Astrocyte (in vitro differentiated cells and primary cell): ENCODE results near the gene FAM110D. TPM values are rescaled to one million over a fixed set of nuclear protein-coding genes. Genes with fewer than 3 reads are reported as not detected.

ENCODE experiments used
- DNase-seq: peaks from one replicate; pipeline ENCODE4 v3.0.0-alpha.2; 2010; ENCODE audit warnings: low read depth
- FAIRE-seq: peaks from 2 replicates; lab custom pipeline; 2011; peaks lifted over from hg19 to GRCh38; lab: Jason Lieb, UNC
- H2AFZ ChIP-seq: 2 replicates; pipeline ENCODE4 v1.6.0; 2012; ENCODE audit warnings: low read depth, low read length, inconsistent platforms
- H3K27ac ChIP-seq: 2 replicates; pipeline ENCODE4 v1.5.1; 2011; ENCODE audit warnings: low read depth, low read length, inconsistent platforms
- H3K27me3 ChIP-seq: 2 replicates; pipeline ENCODE4 v1.6.0; 2011; ENCODE audit warnings: low read length, inconsistent platforms; ENCODE audit not compliant: insufficient read depth
- H3K36me3 ChIP-seq: 2 replicates; pipeline ENCODE4 v1.5.1; 2011; ENCODE audit warnings: low read length, inconsistent platforms; ENCODE audit not compliant: insufficient read depth
- H3K4me1 ChIP-seq: 2 replicates; pipeline ENCODE4 v1.5.1; 2011; ENCODE audit warnings: low read length, inconsistent platforms; ENCODE audit not compliant: insufficient read depth
- H3K4me2 ChIP-seq: 2 replicates; pipeline ENCODE4 v1.6.0; 2012; ENCODE audit warnings: low read length, inconsistent platforms
- H3K4me3 ChIP-seq: 2 replicates; pipeline ENCODE4 v1.5.1; 2011; ENCODE audit warnings: low read depth, mild to moderate bottlenecking, low read length, inconsistent platforms; ENCODE audit not compliant: insufficient read depth
- H3K79me2 ChIP-seq: 2 replicates; pipeline ENCODE4 v1.6.0; 2012; ENCODE audit warnings: mild to moderate bottlenecking, low read length, inconsistent platforms; ENCODE audit not compliant: insufficient read depth
- H3K9ac ChIP-seq: 2 replicates; pipeline ENCODE4 v1.6.0; 2012; ENCODE audit warnings: mild to moderate bottlenecking, low read length, inconsistent platforms
- H3K9me3 ChIP-seq: 2 replicates; pipeline ENCODE4 v1.5.1; 2012; ENCODE audit warnings: low read depth, mild to moderate bottlenecking, low read length, inconsistent platforms; ENCODE audit not compliant: insufficient read depth
- H4K20me1 ChIP-seq: 2 replicates; pipeline ENCODE4 v1.6.0; 2012; ENCODE audit warnings: low read length, inconsistent platforms; ENCODE audit not compliant: insufficient read depth
- H3K27ac Mint-ChIP-seq: one replicate; pipeline ENCODE4 v1.8.0; 2021; ENCODE audit warnings: mild to moderate bottlenecking, mixed read lengths; ENCODE audit not compliant: unreplicated experiment
- H3K27me3 Mint-ChIP-seq: one replicate; pipeline ENCODE4 v1.8.0; 2021; ENCODE audit warnings: low read depth, mixed read lengths; ENCODE audit not compliant: unreplicated experiment
- H3K36me3 Mint-ChIP-seq: one replicate; pipeline ENCODE4 v1.8.0; 2021; ENCODE audit warnings: low read depth, mixed read lengths; ENCODE audit not compliant: unreplicated experiment
- H3K4me1 Mint-ChIP-seq: one replicate; pipeline ENCODE4 v1.8.0; 2021; ENCODE audit warnings: low read depth, mixed read lengths; ENCODE audit not compliant: unreplicated experiment
- H3K4me3 Mint-ChIP-seq: one replicate; pipeline ENCODE4 v1.8.0; 2021; ENCODE audit warnings: mild to moderate bottlenecking, moderate library complexity, mixed read lengths; ENCODE audit not compliant: unreplicated experiment
- H3K9me3 Mint-ChIP-seq: one replicate; pipeline ENCODE4 v1.8.0; 2021; ENCODE audit warnings: mild to moderate bottlenecking, mixed read lengths; ENCODE audit not compliant: unreplicated experiment
- EZH2 ChIP-seq: IDR thresholded peaks from 2 replicates; pipeline ENCODE4 v1.6.1; 2012; ENCODE audit warnings: mild to moderate bottlenecking, low read length, inconsistent platforms; ENCODE audit not compliant: insufficient read depth
- total RNA-seq: library from RNA; stranded (reverse); gene quantifications from 2 replicates; pipeline ENCODE4 v1.2.1, GENCODE V29; 2021
- TF ChIP-seq, protein P1 (sequence below): IDR thresholded peaks from 2 replicates; pipeline ENCODE4 v1.5.1; 2011; ENCODE audit warnings: low read depth, mild to moderate bottlenecking, inconsistent platforms, low read length, moderate library complexity; ENCODE audit not compliant: insufficient read depth

FAM110D gene
- total RNA-seq, 1 donor from 2014 or later: 0.70 TPM

DNA sequence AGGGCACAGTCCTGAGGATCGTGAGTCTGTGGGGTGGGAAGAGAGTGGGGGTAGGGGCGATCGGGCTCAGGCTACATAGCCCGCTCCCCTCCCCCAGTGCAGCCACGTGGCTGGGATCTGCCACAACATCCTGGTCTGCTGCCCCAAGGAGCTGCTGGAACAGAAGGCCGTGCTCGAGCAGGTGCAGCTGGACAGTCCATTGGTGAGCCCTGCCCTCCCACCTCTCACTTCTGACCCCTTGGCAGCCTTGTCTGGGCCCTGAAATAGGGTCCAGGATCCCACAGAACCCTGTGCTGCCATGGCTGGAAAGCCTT is 23.5 kb downstream of the FAM110D start:
- Histone ChIP-seq H3K9me3 (no peaks in the 10 kb centered on the region), H3K4me1 (no peaks in the 10 kb centered on the region), H2AFZ (no peak overlapping the region), H3K9ac (no peak overlapping the region), H3K4me2 (no peak overlapping the region), H3K4me3 (no peak overlapping the region), H3K36me3 (no peaks in the 10 kb centered on the region), H4K20me1 (no peaks in the 10 kb centered on the region), H3K27me3 (no peaks in the 10 kb centered on the region), H3K27ac (no peak overlapping the region), H3K79me2 (no peaks in the 10 kb centered on the region)
- H3K36me3 Mint-ChIP-seq: peaks cover 6% of the 10 kb centered on the region
- peaks cover 4% of the 10 kb centered on the region for H3K27me3 Mint-ChIP-seq
- H3K4me3 Mint-ChIP-seq: no peak overlapping the region
- peaks cover 9% of the 10 kb centered on the region for H3K4me1 Mint-ChIP-seq
- no peak overlapping the region for H3K27ac Mint-ChIP-seq
- FAIRE-seq (no peak), DNase-seq (no peak)
- H3K9me3 Mint-ChIP-seq: no peaks in the 10 kb centered on the region
- no peak for TF ChIP-seq EZH2
- TF ChIP-seq, protein P1, sequence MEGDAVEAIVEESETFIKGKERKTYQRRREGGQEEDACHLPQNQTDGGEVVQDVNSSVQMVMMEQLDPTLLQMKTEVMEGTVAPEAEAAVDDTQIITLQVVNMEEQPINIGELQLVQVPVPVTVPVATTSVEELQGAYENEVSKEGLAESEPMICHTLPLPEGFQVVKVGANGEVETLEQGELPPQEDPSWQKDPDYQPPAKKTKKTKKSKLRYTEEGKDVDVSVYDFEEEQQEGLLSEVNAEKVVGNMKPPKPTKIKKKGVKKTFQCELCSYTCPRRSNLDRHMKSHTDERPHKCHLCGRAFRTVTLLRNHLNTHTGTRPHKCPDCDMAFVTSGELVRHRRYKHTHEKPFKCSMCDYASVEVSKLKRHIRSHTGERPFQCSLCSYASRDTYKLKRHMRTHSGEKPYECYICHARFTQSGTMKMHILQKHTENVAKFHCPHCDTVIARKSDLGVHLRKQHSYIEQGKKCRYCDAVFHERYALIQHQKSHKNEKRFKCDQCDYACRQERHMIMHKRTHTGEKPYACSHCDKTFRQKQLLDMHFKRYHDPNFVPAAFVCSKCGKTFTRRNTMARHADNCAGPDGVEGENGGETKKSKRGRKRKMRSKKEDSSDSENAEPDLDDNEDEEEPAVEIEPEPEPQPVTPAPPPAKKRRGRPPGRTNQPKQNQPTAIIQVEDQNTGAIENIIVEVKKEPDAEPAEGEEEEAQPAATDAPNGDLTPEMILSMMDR: no peak

DNA sequence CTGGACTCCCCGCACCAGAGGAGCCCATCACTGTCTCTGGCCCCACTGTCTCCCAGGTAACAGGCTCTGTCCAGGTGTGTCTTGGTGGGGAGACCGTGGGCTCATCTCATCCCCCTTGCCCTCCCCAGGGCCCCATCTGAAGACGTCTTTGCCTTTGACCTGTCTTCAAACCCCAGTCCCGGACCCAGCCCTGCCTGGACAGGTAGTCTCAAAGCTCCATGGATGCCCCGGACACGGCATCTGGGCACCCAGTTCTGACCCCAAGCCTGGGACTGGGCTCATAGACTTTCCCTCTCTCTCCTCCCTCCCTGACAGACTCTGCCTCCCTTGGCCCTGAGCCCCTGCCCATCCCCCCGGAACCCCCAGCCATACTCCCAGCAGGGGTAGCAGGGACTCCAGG is 25.2 kb downstream of the FAM110D start:
- TF ChIP-seq, protein P1: no peak
- TF ChIP-seq EZH2: no peak
- H3K9ac ChIP-seq: no peak overlapping the region
- H3K36me3 Mint-ChIP-seq: peaks cover 6% of the 10 kb centered on the region
- H4K20me1 ChIP-seq: no peaks in the 10 kb centered on the region
- no peak overlapping the region for H3K27ac Mint-ChIP-seq
- no peaks in the 10 kb centered on the region for H3K4me1 ChIP-seq
- H3K27ac ChIP-seq: no peak overlapping the region
- H3K9me3 Mint-ChIP-seq: no peaks in the 10 kb centered on the region
- peaks cover 4% of the 10 kb centered on the region for H3K27me3 Mint-ChIP-seq
- no peaks in the 10 kb centered on the region for H3K79me2 ChIP-seq
- no peak overlapping the region for H3K4me3 Mint-ChIP-seq
- H3K9me3 ChIP-seq: no peaks in the 10 kb centered on the region
- H3K4me1 Mint-ChIP-seq: peaks cover 4% of the 10 kb centered on the region
- DNase-seq: no peak
- H3K4me3 ChIP-seq: no peak overlapping the region
- H3K27me3 ChIP-seq: no peaks in the 10 kb centered on the region
- H3K4me2 ChIP-seq: no peak overlapping the region
- no peak for FAIRE-seq
- no peak overlapping the region for H2AFZ ChIP-seq
- H3K36me3 ChIP-seq: no peaks in the 10 kb centered on the region

DNA sequence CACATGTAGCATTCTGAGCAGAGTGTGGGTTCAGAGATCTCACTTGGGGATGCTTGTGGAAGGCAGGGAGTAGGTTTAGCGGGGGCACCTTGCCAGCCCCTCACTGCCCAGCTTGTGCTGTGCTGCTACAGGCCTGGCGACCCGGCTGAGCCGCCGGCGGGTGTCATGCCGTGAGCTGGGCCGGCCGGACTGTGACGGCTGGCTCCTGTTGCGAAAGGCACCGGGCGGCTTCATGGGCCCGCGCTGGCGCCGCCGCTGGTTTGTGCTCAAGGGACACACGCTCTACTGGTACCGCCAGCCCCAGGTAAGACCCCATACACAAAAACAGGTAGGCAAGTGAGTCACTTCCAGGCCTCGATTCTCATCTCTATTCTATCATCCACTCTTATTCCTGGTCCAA is 26.0 kb downstream of the FAM110D start:
- DNase-seq (no peak), FAIRE-seq (no peak)
- Histone ChIP-seq H4K20me1 (no peaks in the 10 kb centered on the region), H3K36me3 (no peaks in the 10 kb centered on the region), H3K79me2 (no peaks in the 10 kb centered on the region), H3K4me1 (no peaks in the 10 kb centered on the region), H2AFZ (no peak overlapping the region), H3K4me2 (no peak overlapping the region), H3K4me3 (no peak overlapping the region), H3K9ac (no peak overlapping the region), H3K27me3 (no peaks in the 10 kb centered on the region), H3K9me3 (no peaks in the 10 kb centered on the region), H3K27ac (no peak overlapping the region)
- TF ChIP-seq, protein P1: no peak
- TF ChIP-seq EZH2: no peak
- Mint-ChIP-seq H3K27ac (no peak overlapping the region), H3K9me3 (no peaks in the 10 kb centered on the region), H3K27me3 (peaks cover 6% of the 10 kb centered on the region), H3K36me3 (peaks cover 8% of the 10 kb centered on the region), H3K4me3 (no peak overlapping the region), H3K4me1 (peaks cover 4% of the 10 kb centered on the region)
